Stimulated activated naive CD4-positive, alpha-beta T cell (primary cell): Measurements from ENCODE around the gene SNRNP200.
A peak's percentile ranks its signal among the peaks of the same experiment; 100 is the strongest.
"Not testable (repeated sequence)": the region's sequence is repeated elsewhere in the genome, so short reads cannot be mapped to it uniquely, and the experiment has no call there.

Experiments used
- DNase-seq, 6 experiments: peaks; one replicate each; lab custom pipeline; 2025; lab: John Stamatoyannopoulos, UW

SNRNP200 gene

DNA sequence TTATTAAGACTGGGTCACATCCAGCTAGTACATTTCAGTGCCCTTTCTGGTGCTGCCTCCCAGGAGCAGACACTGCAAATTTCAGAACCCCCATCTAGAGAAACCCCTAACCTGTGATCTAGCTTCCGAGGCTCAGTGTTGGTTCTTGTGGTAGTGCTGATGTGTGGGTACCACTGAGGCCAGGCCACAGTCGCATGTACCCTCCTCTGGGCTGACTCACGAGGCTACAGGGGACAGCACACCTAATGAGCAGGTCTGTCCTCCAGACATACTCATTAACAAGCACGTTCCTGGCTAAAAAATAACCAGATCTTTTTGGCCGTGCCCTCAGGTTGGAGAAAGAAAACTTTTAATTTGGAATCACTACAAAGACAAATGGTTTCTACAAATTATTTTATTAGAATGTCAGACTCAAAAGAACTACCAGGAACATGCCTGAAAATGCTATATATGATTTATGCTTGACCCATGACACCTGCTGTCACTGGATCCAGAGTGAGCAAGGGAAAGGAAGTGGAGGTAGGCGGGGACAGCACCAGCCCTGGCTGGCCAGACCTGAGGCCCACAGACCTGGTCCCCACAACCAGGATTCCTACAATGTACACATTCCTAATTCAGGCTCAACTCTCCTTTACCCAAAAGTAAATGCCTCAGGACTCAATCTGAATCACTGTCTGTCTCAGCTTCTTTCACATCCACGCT lies 30.8 kb downstream of the SNRNP200 start:
- no peak for DNase-seq

DNA sequence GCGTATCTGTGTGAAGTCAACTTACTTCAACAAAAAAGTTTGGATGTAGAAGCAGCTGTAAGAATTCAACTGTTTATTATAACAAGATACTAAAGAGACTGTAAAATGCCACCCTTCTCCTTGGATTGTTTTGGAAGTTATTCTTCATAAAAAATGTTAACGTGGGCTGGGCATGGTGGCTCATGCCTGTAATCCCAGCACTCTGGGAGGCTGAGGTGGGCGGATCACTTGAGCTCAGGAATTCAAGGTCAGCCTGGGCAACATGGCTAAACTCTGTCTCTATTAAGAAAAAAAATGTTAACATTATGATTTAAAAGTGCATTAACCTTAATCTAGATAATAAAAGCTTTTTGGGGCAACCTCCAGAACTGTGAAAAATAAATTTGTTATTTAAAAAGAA lies 31.6 kb downstream of the SNRNP200 start:
- no peak for DNase-seq

DNA sequence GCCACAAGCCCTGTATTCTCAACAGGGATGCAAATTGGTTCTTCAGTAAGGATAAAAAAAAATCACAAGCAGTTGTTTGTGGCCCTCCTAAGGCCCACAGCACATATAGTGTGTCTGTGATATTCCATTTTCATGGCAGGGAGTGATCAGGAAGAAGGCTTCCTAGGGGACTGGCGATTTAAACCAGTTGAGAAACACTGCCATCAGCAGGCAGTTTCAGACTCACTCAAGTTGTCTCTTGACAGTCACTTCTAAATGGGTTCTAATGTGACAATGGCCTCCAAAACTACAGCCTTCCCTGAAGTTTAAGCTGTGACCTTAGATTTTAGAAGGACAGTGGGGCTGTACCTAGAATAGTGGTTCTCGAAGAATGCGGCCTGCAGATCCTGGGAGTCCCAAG lies 33.4 kb downstream of the SNRNP200 start:
- DNase-seq, result no peak

DNA sequence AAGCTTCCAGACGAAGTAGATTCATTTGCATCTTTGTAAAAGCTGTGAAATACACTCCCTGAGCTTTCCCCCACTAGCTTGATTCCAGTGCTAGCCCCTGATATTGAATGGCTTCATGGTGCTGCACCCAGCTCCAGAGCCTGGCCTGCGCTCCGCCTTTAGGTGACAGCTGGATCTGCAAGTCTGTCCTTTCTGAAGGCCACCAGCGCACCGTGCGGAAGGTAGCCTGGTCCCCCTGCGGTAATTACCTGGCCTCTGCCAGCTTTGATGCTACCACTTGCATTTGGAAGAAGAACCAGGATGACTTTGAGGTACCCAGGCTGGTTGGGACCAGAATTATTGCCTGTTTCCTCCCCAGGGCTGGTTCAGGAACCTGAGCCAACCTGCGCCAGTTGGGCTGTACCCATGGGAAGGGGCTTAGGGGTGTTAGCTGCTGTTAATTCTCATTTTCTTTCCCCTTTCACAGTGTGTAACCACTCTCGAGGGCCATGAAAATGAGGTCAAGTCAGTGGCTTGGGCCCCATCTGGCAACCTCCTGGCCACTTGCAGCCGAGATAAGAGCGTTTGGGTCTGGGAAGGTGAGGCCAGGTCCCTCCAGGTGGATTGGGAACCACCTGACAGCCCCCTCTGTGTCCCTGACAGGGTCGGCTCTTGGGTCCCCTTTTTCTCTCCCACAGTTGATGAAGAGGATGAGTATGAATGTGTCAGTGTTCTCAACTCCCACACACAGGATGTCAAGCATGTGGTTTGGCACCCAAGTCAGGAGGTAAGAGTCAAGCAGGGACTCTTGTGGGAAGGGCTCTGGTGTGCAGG lies 38.0 kb downstream of the SNRNP200 start:
- DNase-seq, result peak in 5 of 6 experiments; percentile 7 to 41 (median 18)

DNA sequence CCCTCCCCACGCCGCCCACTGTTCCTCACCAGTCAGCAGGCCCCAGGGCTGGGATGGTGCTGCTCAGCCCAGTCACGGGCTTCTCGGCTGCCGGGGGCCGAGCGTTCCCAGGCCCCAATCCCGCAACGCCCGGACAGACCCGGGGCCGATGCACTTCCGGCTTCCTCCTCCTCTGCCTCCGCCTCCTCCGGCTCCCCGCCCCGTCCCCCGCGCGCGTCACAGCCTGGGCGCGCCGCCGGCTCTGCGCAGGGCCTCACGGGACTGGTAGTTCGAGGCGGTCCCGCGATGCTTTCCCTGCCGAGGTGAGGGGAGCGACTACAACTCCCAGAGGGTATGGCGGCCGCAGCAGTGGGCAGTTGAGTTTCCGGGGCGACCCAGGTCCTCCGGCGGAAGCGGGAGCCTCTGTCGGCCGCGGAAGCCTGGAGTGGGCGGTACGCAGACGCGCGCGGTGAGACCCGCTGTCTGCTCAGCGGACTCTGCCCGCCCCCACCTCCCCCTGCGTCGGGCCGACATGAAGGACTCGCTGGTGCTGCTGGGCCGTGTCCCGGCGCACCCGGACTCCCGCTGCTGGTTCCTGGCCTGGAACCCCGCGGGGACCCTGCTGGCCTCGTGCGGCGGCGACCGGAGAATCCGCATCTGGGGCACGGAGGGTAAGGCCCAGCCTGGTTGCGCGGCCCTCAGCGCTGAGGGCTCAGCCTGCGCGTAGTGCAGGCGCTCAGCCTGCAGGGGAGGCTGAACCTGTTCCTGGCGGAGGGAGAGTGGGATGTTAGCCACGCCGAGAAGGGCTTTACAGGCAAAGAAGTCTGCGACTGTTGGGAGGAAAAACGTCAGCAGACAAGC lies 39.3 kb downstream of the SNRNP200 start, which contains the start of the genes CIAO1 and TMEM127:
Gene CIAO1 (plus strand): TSS at position 386 of the 840 bp plus-strand sequence. CDS start 126 bp downstream, at position 512.
Gene TMEM127 (minus strand): TSS at position 158 of the 840 bp plus-strand sequence. CDS start 616 bp downstream, outside the sequence.
- peak; percentile 93 to 98 (median 94) for DNase-seq

DNA sequence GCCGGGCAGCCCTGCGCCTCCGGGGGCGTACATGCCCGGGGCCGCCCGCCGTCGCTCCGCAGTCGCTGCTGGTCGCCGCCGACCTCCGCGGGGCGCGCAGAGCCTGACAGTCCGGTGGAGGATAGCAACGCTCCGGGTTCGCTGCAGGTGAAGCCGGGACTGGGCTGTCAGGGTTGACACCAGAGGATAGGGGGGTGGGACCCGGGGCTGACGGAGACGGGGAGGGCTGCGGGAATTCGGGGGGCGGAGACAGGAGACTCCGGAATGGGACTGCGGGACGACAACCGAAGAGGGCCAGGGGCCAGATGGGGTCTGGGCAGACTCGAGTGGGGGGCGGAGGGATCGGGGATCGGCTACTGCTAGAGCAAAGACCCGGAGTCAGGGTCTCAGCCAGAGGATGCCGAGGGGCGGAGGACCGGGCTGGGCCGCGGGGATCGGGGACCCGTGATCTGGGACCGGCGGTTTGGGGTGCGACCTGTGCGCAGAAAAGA lies 40.0 kb downstream of the SNRNP200 start:
- peak in 4 of 6 experiments; percentile 18 to 57 (median 48) for DNase-seq

DNA sequence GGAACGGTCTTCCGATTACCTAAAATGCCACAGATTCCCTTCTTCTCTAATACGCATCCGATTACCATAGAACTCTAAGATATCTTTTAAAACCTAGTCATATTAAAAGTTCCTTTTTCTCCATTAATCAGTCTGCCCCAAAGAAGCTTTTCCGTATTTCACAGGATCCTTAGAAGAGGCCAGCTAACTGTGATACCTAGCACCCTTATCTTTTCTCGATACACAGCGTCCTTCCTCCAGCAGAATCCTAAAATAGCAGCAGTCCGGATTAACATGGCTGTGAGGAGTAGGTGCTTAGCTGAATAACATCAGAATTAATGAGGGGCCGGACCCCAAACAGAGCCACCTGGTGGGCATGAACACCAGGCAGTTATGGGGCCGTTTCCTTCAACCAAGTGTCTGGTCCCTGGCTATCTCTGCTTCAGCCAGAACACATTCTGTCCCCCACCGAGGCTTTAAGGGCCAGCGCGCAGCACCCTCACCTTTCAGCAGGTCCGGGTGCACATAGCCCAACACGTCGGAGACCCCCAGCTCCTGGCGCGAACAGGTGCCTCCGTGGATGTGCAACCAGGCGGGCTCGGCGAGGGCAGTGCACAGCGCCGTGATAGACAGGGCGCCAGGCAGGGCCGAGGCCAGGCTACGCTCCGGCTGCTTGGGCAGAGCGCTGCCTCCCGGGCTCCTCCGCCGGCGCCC lies 40.5 kb downstream of the SNRNP200 start:
- DNase-seq, result peak in 3 of 6 experiments; percentile 9 to 50 (median 41)

DNA sequence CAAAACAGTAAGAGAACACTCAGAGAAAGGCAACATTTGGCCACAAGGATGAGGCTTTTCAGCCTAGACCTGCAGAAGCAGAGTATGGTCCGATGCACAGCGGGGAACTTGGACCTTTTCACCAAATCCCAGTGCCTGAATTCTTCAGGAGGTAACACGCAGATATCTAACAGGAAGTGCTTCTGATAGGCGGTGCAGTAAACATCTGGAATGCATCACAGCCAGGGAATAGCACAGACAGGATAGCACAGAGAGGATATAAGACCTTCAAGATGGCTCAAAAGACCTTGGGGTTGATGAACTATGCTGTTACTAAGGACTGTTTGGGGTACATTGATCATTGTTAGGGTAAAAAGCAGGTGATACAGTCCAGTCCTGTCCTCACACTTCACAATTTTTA lies 41.3 kb downstream of the SNRNP200 start:
- DNase-seq, result no peak

DNA sequence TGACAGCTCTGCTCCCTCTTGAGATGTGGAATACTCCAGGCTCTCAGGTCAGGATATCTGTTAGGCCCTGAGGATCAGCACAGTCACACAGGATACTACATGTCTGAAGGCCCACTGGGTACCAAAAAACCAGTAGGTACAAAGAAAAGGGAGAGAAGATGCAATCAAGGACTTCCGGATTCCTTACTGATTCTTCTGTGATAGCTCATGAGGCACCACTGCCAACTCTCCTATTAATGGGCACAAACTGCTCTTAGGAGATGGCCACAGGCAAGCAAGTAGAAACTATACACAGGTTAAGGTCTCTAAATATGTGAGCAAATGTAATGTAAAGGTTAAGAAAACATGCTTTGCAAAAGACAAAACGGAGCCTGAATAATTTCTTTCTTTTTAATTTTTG lies 43.0 kb downstream of the SNRNP200 start:
- DNase-seq, result no peak

DNA sequence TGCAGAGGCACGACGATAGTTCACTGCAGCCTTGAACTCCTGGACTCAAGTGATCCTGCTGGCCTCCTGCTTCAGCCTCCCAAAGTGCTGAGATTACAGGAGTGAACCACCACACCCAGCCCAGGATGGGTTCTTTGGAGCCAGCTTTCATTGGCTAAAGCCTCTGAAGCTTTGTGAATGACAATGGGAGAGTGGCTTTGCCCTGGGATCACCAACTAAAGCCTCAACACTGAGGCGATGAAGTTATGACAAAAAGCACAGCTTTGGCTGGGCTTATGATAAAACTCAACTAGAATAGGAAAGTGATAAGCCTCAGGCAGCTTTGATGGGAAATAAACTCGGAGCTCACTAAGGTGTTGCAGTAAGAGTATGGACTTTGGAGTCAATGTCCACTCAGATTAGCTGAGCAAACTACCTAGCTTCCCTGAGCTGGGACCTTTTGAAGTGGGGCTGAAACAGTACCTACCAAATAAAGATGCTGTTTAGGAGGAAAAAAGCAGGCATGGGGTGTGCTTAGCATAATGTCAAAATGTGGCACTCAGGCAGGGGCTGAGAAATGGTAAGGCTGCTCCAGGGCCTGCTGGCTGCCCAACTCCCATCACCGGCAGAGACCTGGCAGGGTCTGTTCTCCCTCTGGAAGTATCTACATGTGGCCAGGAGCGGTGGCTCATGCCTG lies 43.9 kb downstream of the SNRNP200 start:
- no peak for DNase-seq

DNA sequence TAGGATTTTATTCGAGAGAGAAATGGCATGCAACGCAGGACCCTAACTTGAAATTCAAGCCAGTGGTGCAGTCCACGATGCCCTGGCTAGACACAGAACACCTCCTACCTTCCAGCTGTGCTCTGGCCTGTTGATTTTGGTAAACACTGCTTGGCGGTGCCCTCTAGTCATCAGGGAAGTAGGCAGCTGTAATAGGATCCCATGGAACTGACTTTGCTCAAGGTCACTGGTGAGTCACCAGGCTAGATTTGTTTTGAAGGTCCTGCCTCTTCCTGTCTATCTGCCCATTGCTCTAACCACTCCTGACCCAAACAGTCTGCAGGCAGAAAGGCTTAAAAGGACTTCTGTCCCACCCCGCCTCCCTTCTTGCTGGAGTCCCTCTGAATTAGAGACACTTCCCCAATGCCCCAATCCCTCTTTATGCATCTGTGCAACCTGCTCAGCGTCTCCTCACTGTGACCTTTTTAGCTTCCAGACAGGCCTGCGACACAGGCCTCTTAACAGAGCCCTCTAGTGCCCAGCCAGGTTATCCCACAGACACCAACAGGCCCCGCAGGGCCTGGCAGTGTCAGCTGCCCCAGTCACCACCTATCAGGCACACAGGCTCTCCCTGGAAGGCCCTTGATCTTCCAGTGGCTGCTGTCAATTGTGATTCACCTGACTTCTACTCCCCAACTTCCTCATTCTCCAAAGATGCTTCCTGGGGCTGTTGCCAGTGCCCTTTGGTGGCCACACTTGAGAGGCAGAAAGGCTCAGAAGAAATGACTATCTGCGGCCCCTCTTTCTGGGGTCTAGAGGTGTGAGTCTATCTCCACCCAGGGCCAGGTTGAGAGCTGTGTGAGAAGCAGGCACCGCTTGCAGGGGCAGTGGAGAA lies 44.7 kb downstream of the SNRNP200 start:
- peak in 4 of 6 experiments; percentile 9 to 50 (median 12) for DNase-seq

DNA sequence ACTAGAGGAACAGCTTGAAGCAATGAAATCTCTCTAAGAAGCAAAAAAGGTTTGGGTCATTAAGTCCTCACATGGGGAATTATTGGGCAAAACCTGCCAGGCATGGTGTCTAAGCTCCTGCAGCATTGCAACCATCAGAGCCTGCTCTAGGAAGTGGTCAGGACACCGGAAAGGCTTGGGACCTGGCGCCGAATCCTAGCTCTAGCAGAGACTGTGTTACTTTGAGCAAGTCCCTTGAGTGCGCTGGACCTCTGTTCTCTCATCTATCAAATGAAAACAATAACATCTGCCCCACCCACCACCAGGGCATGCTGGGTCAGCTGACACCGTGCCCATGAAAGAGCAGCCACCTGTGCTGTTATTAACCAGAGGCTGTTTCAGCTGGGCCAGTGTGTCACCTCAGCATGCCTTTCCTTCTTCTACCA lies 45.8 kb downstream of the SNRNP200 start:
- no peak for DNase-seq

DNA sequence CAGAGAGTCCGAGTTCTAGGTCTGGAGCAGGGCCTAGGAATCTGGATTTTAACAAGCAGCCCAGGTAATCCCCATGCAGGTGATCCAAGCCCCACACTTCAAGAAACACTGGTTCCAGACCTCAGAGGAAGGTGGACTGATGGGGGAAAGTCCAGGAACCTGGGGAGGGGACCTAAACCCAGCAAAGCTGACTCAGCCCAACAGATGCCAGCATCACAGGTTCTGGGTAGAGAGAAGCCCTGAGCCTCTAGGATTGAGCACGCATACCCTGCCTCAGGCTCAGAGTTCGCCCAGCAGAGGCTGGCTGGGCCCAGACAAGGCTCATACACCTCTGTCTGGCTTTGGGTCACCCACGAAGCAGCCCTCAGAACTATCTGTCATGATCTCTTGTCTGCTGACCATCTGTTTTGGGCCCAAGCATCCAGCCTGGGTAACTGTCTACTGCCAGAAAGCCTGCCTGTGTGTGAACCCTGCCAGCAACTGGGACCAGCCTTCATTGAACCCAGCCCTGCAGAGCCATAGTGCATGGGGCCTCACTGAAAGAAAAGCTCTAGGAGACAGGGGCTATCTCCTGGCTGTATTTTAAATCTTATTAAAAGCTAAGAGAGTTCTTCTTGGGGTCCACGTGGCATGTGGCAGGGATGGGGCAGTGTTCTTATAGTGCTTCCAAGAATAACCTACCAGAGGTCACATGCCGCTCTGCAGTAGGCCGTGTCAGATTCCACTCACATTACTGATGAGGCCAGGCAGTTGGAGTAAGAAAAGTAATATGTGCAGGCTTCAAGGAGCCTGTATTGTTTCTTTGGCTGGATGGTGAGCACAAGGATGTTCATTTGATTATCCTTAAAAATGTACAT lies 47.0 kb downstream of the SNRNP200 start:
- DNase-seq, result no peak

DNA sequence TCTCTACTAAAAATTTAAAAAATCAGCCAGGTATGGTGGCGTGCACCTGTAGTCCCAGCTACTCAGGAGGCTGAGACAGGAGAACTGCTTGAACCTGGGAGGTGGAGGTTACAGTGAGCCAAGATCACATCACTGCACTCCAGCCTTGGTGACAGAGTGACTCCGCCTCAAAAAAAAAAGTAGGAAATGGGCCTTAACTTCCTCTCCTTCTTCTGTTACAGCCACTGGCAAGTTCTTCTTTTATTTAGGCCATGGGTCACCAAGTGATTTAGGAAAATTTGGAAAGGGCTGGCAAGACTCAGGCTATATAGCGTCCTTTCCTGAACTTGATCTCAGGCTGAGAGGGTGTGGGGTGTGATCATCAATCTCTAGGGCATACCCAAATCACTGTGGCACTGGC lies 47.6 kb downstream of the SNRNP200 start:
- not testable (repeated sequence) for DNase-seq

DNA sequence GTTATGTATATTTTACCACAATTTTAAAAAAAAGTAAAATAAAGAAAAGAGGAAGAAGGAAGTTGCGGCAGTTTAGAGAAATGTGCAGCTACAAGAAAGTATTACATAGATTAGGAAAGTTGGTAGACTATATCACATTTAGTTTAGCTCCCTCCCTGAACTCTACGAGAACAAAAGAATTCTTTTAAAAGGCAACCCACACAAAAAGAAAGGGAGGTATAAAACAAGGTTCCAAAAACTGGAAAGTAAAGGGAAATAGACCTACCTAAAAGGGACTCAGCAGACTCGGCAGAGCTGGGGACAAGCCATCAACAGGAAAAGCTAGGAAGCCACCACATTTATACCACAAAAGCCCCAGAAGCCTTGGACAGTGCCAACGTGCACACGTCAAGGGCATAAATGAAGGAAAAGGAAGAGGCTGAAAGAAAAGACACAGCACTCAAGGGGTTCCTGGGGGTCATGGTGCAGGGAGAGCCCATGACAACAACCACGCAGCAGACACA lies 48.7 kb downstream of the SNRNP200 start:
- DNase-seq, result peak in 3 of 6 experiments; percentile 40 to 62 (median 52)

DNA sequence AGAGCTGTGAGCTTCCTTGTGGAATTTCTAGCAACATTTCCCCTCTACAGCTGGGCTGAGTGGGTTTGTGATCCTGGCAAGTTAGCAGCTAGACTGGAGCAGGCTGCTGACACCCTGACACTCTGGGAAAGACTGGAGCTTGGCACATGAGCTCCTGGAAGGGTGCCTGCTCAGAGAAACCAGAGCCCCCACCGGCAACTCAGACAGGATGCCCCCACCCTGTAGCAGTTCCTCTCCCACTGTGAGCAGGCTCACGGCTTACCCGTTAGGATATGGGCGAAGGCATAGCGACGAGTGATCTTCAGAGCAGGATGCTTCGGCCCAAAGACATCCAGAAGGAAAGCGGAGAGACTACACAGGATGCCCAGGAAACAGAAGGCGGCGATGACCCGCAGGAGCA lies 50.8 kb downstream of the SNRNP200 start:
- DNase-seq, result no peak

DNA sequence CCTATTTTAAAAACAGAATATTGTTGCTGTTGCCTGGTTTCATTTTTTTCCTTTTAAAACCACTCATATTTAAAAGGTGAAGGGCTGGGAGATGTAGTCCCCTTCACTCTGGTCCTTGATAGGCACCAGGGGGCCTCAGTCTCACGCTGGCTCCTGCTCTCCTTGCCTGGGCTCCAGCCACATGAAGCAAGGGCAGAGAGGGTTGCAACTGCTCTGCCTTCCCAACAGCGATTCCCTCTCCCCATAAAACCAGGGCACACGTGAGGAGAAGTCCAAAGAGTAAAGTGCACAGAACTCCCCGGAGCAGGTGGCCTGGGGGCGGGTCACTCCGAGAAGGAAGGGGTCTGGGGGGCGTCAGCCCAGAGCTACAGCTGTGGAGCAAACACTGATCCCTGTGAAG lies 52.3 kb downstream of the SNRNP200 start:
- no peak for DNase-seq

DNA sequence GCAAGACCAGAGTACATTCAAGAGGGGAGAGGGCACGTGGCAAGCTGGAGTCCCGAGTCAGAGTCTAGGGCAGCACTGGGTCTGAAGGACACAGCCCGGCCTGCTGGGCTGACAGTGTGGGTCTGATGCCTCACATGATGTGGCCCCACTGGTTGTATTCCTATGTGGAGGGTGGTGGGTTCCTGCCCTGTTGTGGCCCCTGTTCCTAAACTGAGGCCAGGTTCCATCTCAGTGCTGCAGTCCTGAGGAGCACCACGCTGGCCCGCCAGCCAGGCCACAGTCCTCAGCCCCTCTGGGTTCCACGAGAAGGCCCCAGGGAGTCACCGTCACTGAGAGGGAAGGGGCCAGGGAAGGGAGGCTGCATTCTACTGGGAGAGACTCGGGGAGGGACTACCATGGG lies 52.8 kb downstream of the SNRNP200 start:
- DNase-seq, result no peak
